ENCODE results near the gene TOLLIP. TPM values are rescaled to one million over a fixed set of nuclear protein-coding genes. Genes with fewer than 3 reads are reported as not detected.
"Not testable (repeated sequence)": the region's sequence is repeated elsewhere in the genome, so short reads cannot be mapped to it uniquely, and the experiment has no call there.

Gene TOLLIP
- total RNA-seq, 1 experiment from 2014 or later: 21.5 TPM

- no peak for DNase-seq (ENCODE audit: low read depth)
Observed at GRCh38 chr11:1263010-1263409, 46.4 kb downstream of the TOLLIP start.

- DNase-seq (ENCODE audit: low read depth): peak; percentile 67
Observed at GRCh38 chr11:1262172-1263006, 47.0 kb downstream of the TOLLIP start.

- DNase-seq (ENCODE audit: low read depth): no peak
Observed at GRCh38 chr11:1261241-1262071, 48.0 kb downstream of the TOLLIP start.

- no peak for DNase-seq (ENCODE audit: low read depth)
Observed at GRCh38 chr11:1260620-1261019, 48.8 kb downstream of the TOLLIP start.

- peak; percentile 7 for DNase-seq (ENCODE audit: low read depth)
Observed at GRCh38 chr11:1260023-1260501, 49.4 kb downstream of the TOLLIP start.

- no peak for DNase-seq (ENCODE audit: low read depth)
Observed at GRCh38 chr11:1259561-1259960, 49.9 kb downstream of the TOLLIP start.

- no peak for DNase-seq (ENCODE audit: low read depth)
Observed at GRCh38 chr11:1259076-1259461, 50.4 kb downstream of the TOLLIP start.

GRCh38 chr11:1258401-1259075 is 50.9 kb downstream of the TOLLIP start:
- no peak for DNase-seq (ENCODE audit: low read depth)

GRCh38 chr11:1257916-1258315 is 51.5 kb downstream of the TOLLIP start:
- DNase-seq (ENCODE audit: low read depth): no peak

GRCh38 chr11:1257366-1257765 is 52.1 kb downstream of the TOLLIP start:
- no peak for DNase-seq (ENCODE audit: low read depth)

GRCh38 chr11:1256257-1257045 is 53.0 kb downstream of the TOLLIP start:
- no peak for DNase-seq (ENCODE audit: low read depth)

GRCh38 chr11:1255151-1255550 is 54.3 kb downstream of the TOLLIP start:
- no peak for DNase-seq (ENCODE audit: low read depth)

- no peak for DNase-seq (ENCODE audit: low read depth)
Observed at GRCh38 chr11:1254733-1255132, 54.7 kb downstream of the TOLLIP start.

GRCh38 chr11:1254086-1254648 is 55.3 kb downstream of the TOLLIP start:
- DNase-seq (ENCODE audit: low read depth): no peak

GRCh38 chr11:1253103-1253485 is 56.3 kb downstream of the TOLLIP start:
- DNase-seq (ENCODE audit: low read depth): no peak

GRCh38 chr11:1252371-1253102 is 56.9 kb downstream of the TOLLIP start:
- no peak for DNase-seq (ENCODE audit: low read depth)

- no peak for DNase-seq (ENCODE audit: low read depth)
Observed at GRCh38 chr11:1251236-1251770, 58.1 kb downstream of the TOLLIP start.

GRCh38 chr11:1250411-1250810 is 59.0 kb downstream of the TOLLIP start:
- not testable (repeated sequence) for DNase-seq (ENCODE audit: low read depth)

- DNase-seq (ENCODE audit: low read depth): not testable (repeated sequence)
Observed at GRCh38 chr11:1248951-1249350, 60.5 kb downstream of the TOLLIP start.

- not testable (repeated sequence) for DNase-seq (ENCODE audit: low read depth)
Observed at GRCh38 chr11:1247026-1247425, 62.4 kb downstream of the TOLLIP start.

Measured in M059J (cell line).